HG02938 (cell line): ENCODE data around the gene GP5.

Source experiments
- ATAC-seq: cut with Tn5 transposase; IDR thresholded peaks from one replicate; pipeline ENCODE4 v1.9.1; 2021; ENCODE audit warnings: mild to moderate bottlenecking, moderate library complexity; ENCODE audit not compliant: unreplicated experiment

Gene GP5

GRCh38 chr3:194377708-194378107, 21.4 kb downstream of the GP5 start:
- no peak for ATAC-seq

GRCh38 chr3:194376241-194376560, 22.9 kb downstream of the GP5 start:
- ATAC-seq: no peak

- ATAC-seq: no peak
Observed at GRCh38 chr3:194375473-194376240, 23.4 kb downstream of the GP5 start.

- no peak for ATAC-seq
Observed at GRCh38 chr3:194374935-194375334, 24.1 kb downstream of the GP5 start.

GRCh38 chr3:194373899-194374298, 25.2 kb downstream of the GP5 start:
- ATAC-seq: no peak

- no peak for ATAC-seq
Observed at GRCh38 chr3:194373028-194373427, 26.0 kb downstream of the GP5 start.

- no peak for ATAC-seq
Observed at GRCh38 chr3:194370753-194371152, 28.3 kb downstream of the GP5 start.

GRCh38 chr3:194369522-194370279, 29.4 kb downstream of the GP5 start, which contains the start of gene LRRC15:
TSS of gene LRRC15 (minus strand) at chr3:194369743. CDS start at chr3:194361043, 8,700 bp downstream.
- no peak for ATAC-seq

GRCh38 chr3:194368918-194369317, 30.1 kb downstream of the GP5 start:
- no peak for ATAC-seq

- ATAC-seq: no peak
Observed at GRCh38 chr3:194367992-194368841, 30.8 kb downstream of the GP5 start.

GRCh38 chr3:194365978-194366490, 33.0 kb downstream of the GP5 start:
- ATAC-seq: no peak

GRCh38 chr3:194365526-194365925, 33.5 kb downstream of the GP5 start:
- ATAC-seq: no peak

- ATAC-seq: no peak
Observed at GRCh38 chr3:194364652-194365434, 34.2 kb downstream of the GP5 start.

- no peak for ATAC-seq
Observed at GRCh38 chr3:194364314-194364651, 34.8 kb downstream of the GP5 start.

GRCh38 chr3:194360568-194360967, 38.5 kb downstream of the GP5 start:
- no peak for ATAC-seq

GRCh38 chr3:194357681-194358080, 41.4 kb downstream of the GP5 start:
- ATAC-seq: no peak

GRCh38 chr3:194355379-194355778, 43.7 kb downstream of the GP5 start:
- ATAC-seq: no peak

GRCh38 chr3:194354315-194354714, 44.8 kb downstream of the GP5 start:
- ATAC-seq: no peak

GRCh38 chr3:194352667-194353246, 46.3 kb downstream of the GP5 start:
- ATAC-seq: no peak

- no peak for ATAC-seq
Observed at GRCh38 chr3:194351952-194352536, 47.0 kb downstream of the GP5 start.
